KG1 (cell line): ENCODE results near the gene ZNF653.

ENCODE experiments used
- DNase-seq: peaks from one replicate; lab custom pipeline; 2025; lab: John Stamatoyannopoulos, UW

ZNF653 gene

GRCh38 chr19:11505504-11506100 is at the start of gene ZNF653:
Gene ZNF653 (minus strand): TSS chr19:11505839. CDS start chr19:11505786, 53 bp downstream.
- peak; percentile 88 for DNase-seq

- no peak for DNase-seq
Measured at GRCh38 chr19:11555246-11555645, 49.6 kb upstream of the ZNF653 start.

GRCh38 chr19:11554160-11554559 is 48.5 kb upstream of the ZNF653 start:
- no peak for DNase-seq

GRCh38 chr19:11552666-11553372 is 47.2 kb upstream of the ZNF653 start:
- DNase-seq = no peak

GRCh38 chr19:11551603-11552235 is 46.1 kb upstream of the ZNF653 start:
- no peak for DNase-seq

- DNase-seq = no peak
Measured at GRCh38 chr19:11550265-11550664, 44.6 kb upstream of the ZNF653 start.

GRCh38 chr19:11549386-11549953 is 43.8 kb upstream of the ZNF653 start:
- no peak for DNase-seq

GRCh38 chr19:11547929-11548700 is 42.5 kb upstream of the ZNF653 start:
- no peak for DNase-seq

GRCh38 chr19:11541238-11541637 is 35.6 kb upstream of the ZNF653 start:
- DNase-seq = no peak

GRCh38 chr19:11540645-11541044 is 35.0 kb upstream of the ZNF653 start:
- DNase-seq = no peak

GRCh38 chr19:11539495-11540365 is 34.1 kb upstream of the ZNF653 start:
- DNase-seq = no peak

GRCh38 chr19:11538232-11539036 is 32.8 kb upstream of the ZNF653 start, which contains the start of gene CNN1:
Gene CNN1 (plus strand): TSS chr19:11538851. CDS start chr19:11538928, 77 bp downstream.
- DNase-seq = no peak

- DNase-seq = peak; percentile 49
Measured at GRCh38 chr19:11535792-11536595, 30.4 kb upstream of the ZNF653 start.

GRCh38 chr19:11534948-11535347 is 29.3 kb upstream of the ZNF653 start:
- no peak for DNase-seq

- no peak for DNase-seq
Measured at GRCh38 chr19:11534538-11534937, 28.9 kb upstream of the ZNF653 start.

GRCh38 chr19:11530432-11530831 is 24.8 kb upstream of the ZNF653 start:
- DNase-seq = peak; percentile 15

GRCh38 chr19:11528551-11529341 is 23.1 kb upstream of the ZNF653 start, which contains the start of gene ECSIT:
Gene ECSIT (minus strand): TSS chr19:11529134. CDS start chr19:11519170, 9,964 bp downstream.
- peak; percentile 91 for DNase-seq

GRCh38 chr19:11519138-11519537 is 13.5 kb upstream of the ZNF653 start:
- DNase-seq = no peak
